HG03469 (cell line): ENCODE measurements around the gene CPNE2.
"Not testable (repeated sequence)": the region's sequence is repeated elsewhere in the genome, so short reads cannot be mapped to it uniquely, and the experiment has no call there.

Source experiments
- ATAC-seq: cut with Tn5 transposase; IDR thresholded peaks from one replicate; pipeline ENCODE4 v1.9.1; 2021; ENCODE audit warnings: mild to moderate bottlenecking, moderate library complexity, moderate number of reproducible peaks; ENCODE audit not compliant: unreplicated experiment

The CPNE2 gene

DNA sequence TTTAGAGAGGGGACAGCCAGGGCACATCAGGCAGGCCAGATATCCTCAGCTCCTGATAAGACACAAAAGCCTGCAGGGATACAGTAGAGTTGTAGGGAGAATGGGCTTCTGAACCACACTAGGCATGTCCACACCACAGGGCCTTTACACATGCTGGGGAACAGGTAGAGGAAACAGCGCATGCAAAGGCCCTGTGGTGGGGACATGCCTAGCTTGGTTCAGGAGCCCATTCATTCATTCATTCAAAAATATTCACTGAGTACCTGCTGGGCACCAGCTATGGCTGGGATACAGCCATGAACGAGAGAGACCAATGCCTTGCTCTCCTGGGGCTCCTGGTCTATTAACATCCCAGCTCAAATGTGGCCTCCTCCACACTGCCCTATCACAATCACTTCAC is 4.4 kb downstream of the CPNE2 start:
- ATAC-seq = no peak

- no peak for ATAC-seq
Observed at GRCh38 chr16:57098188-57098841, 5.9 kb downstream of the CPNE2 start.

DNA sequence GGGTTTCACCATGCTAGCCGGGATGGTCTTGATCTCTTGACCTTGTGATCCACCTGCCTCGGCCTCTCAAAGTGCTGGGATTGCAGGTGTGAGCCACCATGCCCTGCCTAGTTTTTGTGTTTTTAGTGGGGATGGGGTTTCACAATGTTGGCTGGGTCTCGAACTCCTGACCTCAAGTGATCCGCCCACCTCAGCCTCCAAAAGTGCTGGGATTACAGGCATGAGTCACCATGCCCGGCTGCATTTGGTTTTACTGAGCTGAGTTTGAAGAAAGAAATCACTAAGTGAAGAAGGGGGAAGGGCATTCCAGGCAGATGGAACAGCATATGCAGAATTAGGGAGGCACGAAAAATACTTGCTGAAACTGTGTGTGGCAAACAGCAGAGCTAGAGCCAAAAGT is 7.6 kb downstream of the CPNE2 start:
- ATAC-seq = not testable (repeated sequence)

DNA sequence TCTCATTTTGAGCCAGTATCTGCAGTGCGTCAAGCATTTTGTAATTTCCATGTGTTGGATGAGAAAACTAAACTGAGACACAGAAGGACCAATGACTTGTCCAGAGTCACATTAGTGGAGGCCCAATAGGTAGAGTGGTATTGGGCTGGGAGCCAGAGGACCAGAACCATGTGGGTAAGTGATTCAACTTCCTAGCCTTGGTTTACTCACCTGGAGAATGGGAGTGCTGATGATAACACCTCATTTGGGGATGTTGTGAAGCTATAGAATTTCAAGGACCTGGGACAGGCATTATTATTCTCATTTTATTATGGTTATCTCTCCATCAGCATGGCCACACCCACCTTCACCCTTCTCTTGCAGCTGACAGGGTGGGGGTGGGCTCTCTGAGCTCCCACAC is 8.1 kb downstream of the CPNE2 start:
- no peak for ATAC-seq

DNA sequence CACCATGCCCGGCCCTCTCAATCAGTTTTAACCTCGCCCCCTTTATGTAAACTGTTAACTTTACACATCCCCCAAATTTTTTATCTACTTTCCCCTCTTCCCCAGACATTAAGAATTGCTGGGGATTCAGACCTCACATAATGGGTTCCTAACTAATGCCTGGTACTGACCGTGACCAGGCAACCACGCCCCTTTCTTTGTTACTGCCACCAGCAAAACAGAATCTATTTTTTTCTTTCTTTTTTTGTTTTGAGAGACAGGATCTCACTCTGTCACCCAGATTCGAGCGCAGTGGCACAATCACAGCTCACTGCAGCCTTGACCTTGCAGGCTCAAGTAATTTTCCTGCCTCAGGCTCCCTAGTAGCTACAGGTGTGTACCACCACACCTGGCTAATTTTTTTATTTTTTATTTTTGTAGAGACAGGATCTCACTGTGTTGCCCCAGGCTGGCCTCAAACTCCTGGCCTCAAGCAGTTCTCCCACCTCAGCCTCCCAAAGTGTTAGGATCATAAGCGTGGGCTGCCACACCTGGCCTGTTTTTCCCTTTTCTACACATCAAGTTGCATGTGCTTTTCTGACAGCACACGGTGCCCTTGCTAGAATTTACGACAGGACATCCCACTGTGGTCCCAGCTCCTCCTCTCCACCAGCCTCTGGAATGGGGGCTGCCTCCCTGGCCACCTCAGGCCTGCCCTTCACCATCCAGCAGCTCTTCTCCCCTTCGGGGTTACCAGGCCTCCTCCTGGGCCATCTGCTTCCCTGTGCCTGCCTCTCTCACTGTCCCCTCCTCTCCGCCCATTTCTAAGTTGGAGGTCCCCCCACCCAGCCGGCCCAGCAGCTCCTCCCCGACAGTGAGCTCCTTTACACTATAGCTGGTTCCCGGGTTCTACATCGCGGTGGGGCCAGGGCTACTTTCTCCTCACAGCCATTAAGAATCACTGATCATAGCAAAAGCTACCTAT is 10.8 kb downstream of the CPNE2 start:
- ATAC-seq = no peak

DNA sequence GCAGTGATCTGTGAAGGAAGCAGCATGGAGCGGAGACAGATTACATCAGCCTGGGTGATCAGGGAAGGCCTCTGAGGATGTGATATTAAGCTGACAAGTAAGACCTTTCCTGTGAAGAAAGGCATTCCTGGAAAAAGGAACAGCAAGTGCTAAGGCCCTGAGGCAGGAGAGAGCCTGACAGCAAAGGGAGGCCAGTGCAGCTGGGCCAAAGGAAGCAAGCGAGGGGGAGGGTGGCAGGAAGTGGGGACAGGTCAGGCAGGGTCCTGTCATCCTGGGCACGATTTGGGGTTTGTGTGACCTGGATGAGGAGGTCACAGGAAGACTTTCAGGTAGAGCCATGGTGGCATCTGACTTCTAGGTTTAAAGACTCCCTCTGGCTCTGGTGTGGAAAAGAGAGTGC is 12.3 kb downstream of the CPNE2 start:
- no peak for ATAC-seq

- no peak for ATAC-seq
Observed at GRCh38 chr16:57105184-57105583, 12.8 kb downstream of the CPNE2 start.

- no peak for ATAC-seq
Observed at GRCh38 chr16:57106767-57107166, 14.4 kb downstream of the CPNE2 start.

- ATAC-seq = no peak
Observed at GRCh38 chr16:57107321-57107922, 15.0 kb downstream of the CPNE2 start.

DNA sequence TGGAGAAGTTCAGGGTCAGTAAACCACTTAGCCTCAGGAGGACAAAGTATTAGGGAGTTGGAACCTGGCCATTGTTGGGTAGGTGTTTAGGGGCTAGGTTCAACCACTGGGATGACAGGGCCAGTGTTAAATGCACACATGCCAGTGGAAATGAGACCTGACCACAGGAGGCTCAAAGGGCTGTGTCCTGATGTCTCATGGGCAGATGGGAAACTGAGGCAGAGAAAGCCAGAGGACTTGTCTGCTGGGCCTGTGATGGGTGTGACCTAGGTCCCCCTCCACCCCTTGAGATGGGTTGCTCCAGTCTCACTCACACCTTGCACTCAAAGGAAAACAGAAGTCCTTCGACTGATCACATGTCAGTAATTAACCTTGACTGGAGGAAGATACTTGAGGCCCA is 16.0 kb downstream of the CPNE2 start:
- ATAC-seq = no peak

DNA sequence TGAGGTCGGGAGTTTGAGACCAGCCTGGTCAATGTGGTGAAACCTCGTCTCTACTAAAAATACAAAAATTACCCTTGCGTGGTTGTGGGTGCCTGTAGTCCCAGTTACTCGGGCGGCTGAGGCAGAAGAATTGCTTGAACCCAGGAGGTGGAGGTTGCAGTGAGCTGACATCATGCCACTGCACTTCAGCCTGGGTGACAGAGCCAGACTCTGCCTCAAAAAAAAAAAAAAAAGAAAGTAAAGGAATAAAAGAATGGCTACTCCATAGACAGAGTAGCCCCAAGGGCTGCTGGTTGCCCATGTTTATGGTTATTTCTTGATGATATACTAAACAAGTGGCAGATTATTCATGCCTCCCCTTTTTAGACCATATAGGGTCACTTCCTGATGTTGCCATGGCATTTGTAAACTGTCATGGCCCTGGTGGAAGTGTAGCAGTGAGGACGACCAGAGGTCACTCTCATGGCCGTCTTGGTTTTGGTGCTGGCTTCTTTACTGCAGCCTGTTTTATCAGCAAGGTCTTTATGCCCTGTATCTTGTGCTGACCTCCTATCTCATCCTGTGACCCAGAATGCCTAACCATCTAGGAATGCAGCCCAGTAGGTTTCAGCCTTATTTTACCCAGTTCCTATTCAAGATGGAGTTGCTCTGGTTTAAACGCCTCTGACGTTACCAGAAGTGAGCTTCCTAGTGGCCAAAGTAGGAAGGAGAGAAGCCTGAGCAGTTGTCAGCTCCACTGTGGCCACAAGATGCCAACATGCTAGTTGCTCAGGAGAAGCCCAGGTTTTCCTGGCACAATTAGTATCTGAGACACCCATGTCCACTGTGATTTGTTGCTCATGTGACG is 17.1 kb downstream of the CPNE2 start:
- not testable (repeated sequence) for ATAC-seq

GRCh38 chr16:57110937-57111336 is 18.6 kb downstream of the CPNE2 start:
- ATAC-seq = no peak

- ATAC-seq = no peak
Observed at GRCh38 chr16:57111420-57111819, 19.0 kb downstream of the CPNE2 start.

- ATAC-seq = no peak
Observed at GRCh38 chr16:57112403-57113041, 20.1 kb downstream of the CPNE2 start.

DNA sequence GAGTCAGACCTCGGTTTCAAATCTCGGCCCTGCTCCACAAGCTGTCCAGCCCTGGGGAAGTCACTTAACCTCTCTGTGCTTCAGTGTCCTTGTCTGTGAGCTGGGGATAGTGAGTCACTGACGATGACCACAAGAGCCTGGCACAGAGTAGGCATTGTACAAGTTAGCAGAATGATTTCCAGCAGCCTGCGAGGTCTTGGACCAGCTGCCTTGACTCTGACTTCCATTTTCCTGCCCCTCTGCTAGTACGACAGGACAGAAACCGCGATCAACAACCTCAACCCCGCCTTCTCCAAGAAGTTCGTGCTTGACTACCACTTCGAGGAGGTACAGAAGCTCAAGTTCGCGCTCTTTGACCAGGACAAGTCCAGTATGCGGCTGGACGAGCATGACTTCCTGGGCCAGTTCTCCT is 20.7 kb downstream of the CPNE2 start:
- no peak for ATAC-seq

- no peak for ATAC-seq
Observed at GRCh38 chr16:57113664-57114063, 21.3 kb downstream of the CPNE2 start.

GRCh38 chr16:57115168-57115513 is 22.8 kb downstream of the CPNE2 start:
- no peak for ATAC-seq

DNA sequence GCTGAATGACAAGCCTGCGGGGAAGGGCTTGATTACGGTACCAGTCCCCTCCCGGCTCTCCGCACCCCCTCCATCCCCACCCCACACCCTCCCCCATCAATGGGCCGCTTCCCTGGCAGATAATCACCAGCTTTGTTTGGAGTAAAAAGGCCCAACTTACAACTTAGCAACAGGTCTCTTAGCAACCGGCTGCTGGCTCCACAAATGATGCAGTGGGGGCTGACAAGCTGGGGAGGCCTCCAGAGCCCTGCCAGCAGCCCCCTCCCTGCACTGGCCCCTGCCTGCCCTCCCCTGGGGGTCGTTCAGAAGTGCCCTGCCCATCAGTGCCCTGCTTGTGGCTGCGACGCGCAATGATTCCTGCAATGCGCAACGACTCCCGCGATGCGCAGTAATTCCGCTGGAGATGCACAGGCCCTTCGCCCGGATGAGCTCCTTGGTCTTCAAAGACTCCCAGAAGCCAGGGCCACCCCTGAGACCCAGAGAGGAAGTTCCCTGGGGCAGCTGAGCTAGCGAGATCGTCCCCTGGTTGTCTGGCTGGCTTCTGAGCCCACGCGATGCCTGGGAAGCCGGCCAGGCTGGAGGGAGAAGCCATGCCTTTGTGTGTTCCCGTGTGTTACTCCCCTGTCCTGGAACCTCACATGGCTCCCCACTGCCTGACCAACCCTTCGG is 23.3 kb downstream of the CPNE2 start:
- ATAC-seq = no peak

DNA sequence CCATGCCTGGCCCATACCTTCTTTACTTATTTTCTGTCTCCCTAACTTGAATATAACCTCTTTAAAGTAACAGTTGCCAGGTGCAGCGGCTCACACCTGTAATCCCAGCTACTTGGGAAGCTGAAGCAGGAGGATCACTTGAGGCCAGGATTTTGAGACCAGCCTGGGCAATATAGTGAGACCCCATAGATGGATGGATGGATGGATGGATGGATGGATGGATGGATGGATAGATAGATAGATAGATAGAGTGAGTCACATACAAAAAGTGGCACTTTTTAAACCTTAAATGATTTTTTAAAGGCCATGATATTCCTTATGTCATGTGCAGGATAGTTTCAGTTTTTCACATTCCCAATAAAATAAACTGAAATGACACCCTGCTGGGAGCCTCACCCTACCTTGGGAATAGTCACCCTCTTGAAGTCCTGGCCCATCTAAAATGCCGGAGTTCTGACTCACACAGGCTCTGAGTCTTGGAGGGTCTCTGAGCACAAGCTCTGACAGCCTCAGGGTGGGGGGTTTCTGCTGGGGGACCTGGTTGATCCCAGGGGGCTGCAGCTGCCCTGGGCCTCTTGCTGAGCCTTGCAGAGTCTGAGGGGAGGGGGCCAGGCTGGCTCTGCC is 26.2 kb downstream of the CPNE2 start:
- ATAC-seq = no peak
